H9 (cell line): ENCODE results near the gene TMX1. TPM values are rescaled to one million over a fixed set of nuclear protein-coding genes. Genes with fewer than 3 reads are reported as not detected.

Experiments used
- DNase-seq: peaks from one replicate; pipeline ENCODE4 v3.0.0-alpha.2; 2017
- H2AFZ ChIP-seq: one replicate; pipeline ENCODE4 v1.6.1; 2013; ENCODE audit warnings: mild to moderate bottlenecking, low read length, control low read depth, moderate library complexity
- H2AK5ac ChIP-seq: 2 replicates; pipeline ENCODE4 v1.6.1; 2013; ENCODE audit warnings: low read length, control low read depth, mixed read lengths; ENCODE audit not compliant: insufficient read length
- H2BK120ac ChIP-seq: one replicate; pipeline ENCODE4 v1.6.1; 2013; ENCODE audit warnings: low read depth, mild to moderate bottlenecking, low read length, control low read depth, inconsistent platforms; ENCODE audit not compliant: poor library complexity, severe bottlenecking
- H2BK12ac ChIP-seq: 2 replicates; pipeline ENCODE4 v1.6.1; 2013; ENCODE audit warnings: low read length, control low read depth, mixed read lengths, low read depth; ENCODE audit not compliant: insufficient read length
- H2BK15ac ChIP-seq: 2 replicates; pipeline ENCODE4 v1.6.1; 2013; ENCODE audit warnings: low read depth, low read length, control low read depth
- H2BK20ac ChIP-seq: one replicate; pipeline ENCODE4 v1.6.1; 2013; ENCODE audit warnings: low read depth, mild to moderate bottlenecking, low read length, control low read depth, inconsistent platforms; ENCODE audit not compliant: poor library complexity, severe bottlenecking
- H2BK5ac ChIP-seq: 2 replicates; pipeline ENCODE4 v1.6.1; 2013; ENCODE audit warnings: low read length, control low read depth, mixed read lengths; ENCODE audit not compliant: insufficient read length
- H3K14ac ChIP-seq: 2 replicates; pipeline ENCODE4 v1.6.1; 2013; ENCODE audit warnings: low read length, control low read depth; ENCODE audit not compliant: insufficient read depth
- H3K18ac ChIP-seq: 2 replicates; pipeline ENCODE4 v1.6.1; 2013; ENCODE audit warnings: low read depth, mild to moderate bottlenecking, mixed read lengths, low read length, control low read depth; ENCODE audit not compliant: insufficient read length
- H3K23ac ChIP-seq: 2 replicates; pipeline ENCODE4 v1.6.1; 2013; ENCODE audit warnings: low read length, control low read depth, mixed read lengths, low read depth; ENCODE audit not compliant: insufficient read length
- H3K23me2 ChIP-seq: 2 replicates; pipeline ENCODE4 v1.6.1; 2013; ENCODE audit warnings: low read depth, mild to moderate bottlenecking, mixed read lengths, low read length, control low read depth; ENCODE audit not compliant: insufficient read length, poor library complexity, severe bottlenecking
- H3K27ac ChIP-seq: 2 replicates; pipeline ENCODE4 v1.5.1; 2013; ENCODE audit warnings: low read length, control low read depth, mixed read lengths, low read depth; ENCODE audit not compliant: insufficient read length
- H3K27me3 ChIP-seq: 2 replicates; pipeline ENCODE4 v1.6.1; 2013; ENCODE audit warnings: low read length, control low read depth, inconsistent platforms; ENCODE audit not compliant: insufficient read depth
- H3K4ac ChIP-seq: 2 replicates; pipeline ENCODE4 v1.6.1; 2013; ENCODE audit warnings: low read depth, mild to moderate bottlenecking, control low read depth, inconsistent platforms, low read length, moderate library complexity
- H3K4me1 ChIP-seq: 2 replicates; pipeline ENCODE4 v1.6.1; 2013; ENCODE audit warnings: low read length, control low read depth, inconsistent platforms; ENCODE audit not compliant: insufficient read depth
- H3K4me2 ChIP-seq: 2 replicates; pipeline ENCODE4 v1.6.1; 2013; ENCODE audit warnings: low read length, control low read depth, mixed read lengths; ENCODE audit not compliant: insufficient read length, insufficient read depth
- H3K56ac ChIP-seq: 2 replicates; pipeline ENCODE4 v1.6.1; 2013; ENCODE audit warnings: low read depth, mild to moderate bottlenecking, mixed read lengths, low read length, control low read depth; ENCODE audit not compliant: insufficient read length
- H3K79me1 ChIP-seq: 2 replicates; pipeline ENCODE4 v1.6.1; 2013; ENCODE audit warnings: low read depth, mild to moderate bottlenecking, moderate library complexity, low read length, control low read depth, inconsistent platforms; ENCODE audit not compliant: insufficient read depth, poor library complexity, severe bottlenecking
- H3K79me2 ChIP-seq: 2 replicates; pipeline ENCODE4 v1.6.1; 2013; ENCODE audit warnings: low read length, control low read depth, inconsistent platforms; ENCODE audit not compliant: insufficient read depth
- H3K9ac ChIP-seq: 2 replicates; pipeline ENCODE4 v1.6.1; 2013; ENCODE audit warnings: low read length, control low read depth, mixed read lengths; ENCODE audit not compliant: insufficient read length; ENCODE audit errors: extremely low read depth
- H3K9me3 ChIP-seq: one replicate; pipeline ENCODE4 v1.6.1; 2013; ENCODE audit warnings: low read depth, low read length, inconsistent platforms; ENCODE audit not compliant: control insufficient read depth
- H3T11ph ChIP-seq: one replicate; pipeline ENCODE4 v1.6.1; 2013; ENCODE audit warnings: mild to moderate bottlenecking, low read length, control low read depth, inconsistent platforms
- H4K20me1 ChIP-seq: one replicate; pipeline ENCODE4 v1.6.1; 2013; ENCODE audit not compliant: control insufficient read depth, insufficient read length, insufficient read depth
- H4K5ac ChIP-seq: 2 replicates; pipeline ENCODE4 v1.6.1; 2013; ENCODE audit warnings: low read depth, mild to moderate bottlenecking, mixed read lengths, low read length, control low read depth; ENCODE audit not compliant: insufficient read length
- H4K8ac ChIP-seq: replicated peaks from 2 replicates; pipeline ENCODE4 v1.6.1; 2013; ENCODE audit warnings: low read length, control low read depth, mixed read lengths, low read depth; ENCODE audit not compliant: insufficient read length
- H4K91ac ChIP-seq: 2 replicates; pipeline ENCODE4 v1.6.1; 2013; ENCODE audit warnings: low read depth, mild to moderate bottlenecking, moderate library complexity, mixed read lengths, low read length, control low read depth; ENCODE audit not compliant: insufficient read length
- H3K27ac Mint-ChIP-seq, 3 experiments: 2 replicates in 2 of 3; 3 replicates in 1 of 3; pipeline ENCODE4 v1.8.0; 2020 to 2021; ENCODE audit warnings: mixed read lengths in 3 of 3, mild to moderate bottlenecking in 1 of 3, moderate library complexity in 1 of 3
- H3K27me3 Mint-ChIP-seq: 2 replicates; pipeline ENCODE4 v1.8.0; 2021; ENCODE audit warnings: low read depth, mild to moderate bottlenecking, moderate library complexity, mixed read lengths
- H3K36me3 Mint-ChIP-seq, 3 experiments: 2 replicates in 2 of 3; 3 replicates in 1 of 3; pipeline ENCODE4 v1.8.0; 2020 to 2021; ENCODE audit warnings: low read depth in 3 of 3, mixed read lengths in 3 of 3; ENCODE audit not compliant: insufficient read depth in 1 of 3
- H3K4me1 Mint-ChIP-seq, 2 experiments: 2 replicates each; pipeline ENCODE4 v1.8.0; 2020; ENCODE audit warnings: mixed read lengths in 2 of 2
- H3K4me3 Mint-ChIP-seq, 2 experiments: 2 replicates in 1 of 2; 3 replicates in 1 of 2; pipeline ENCODE4 v1.8.0; 2020 to 2021; ENCODE audit warnings: mild to moderate bottlenecking in 2 of 2, mixed read lengths in 2 of 2, moderate library complexity in 1 of 2
- H3K9me3 Mint-ChIP-seq, 2 experiments: 2 replicates in 1 of 2; 3 replicates in 1 of 2; pipeline ENCODE4 v1.8.0; 2020; ENCODE audit warnings: mild to moderate bottlenecking in 2 of 2, mixed read lengths in 2 of 2, moderate library complexity in 1 of 2
- CTCF ChIP-seq: fragments of 200-600 bp; sonication (generic); conservative IDR thresholded peaks from 3 replicates; pipeline ENCODE4 v1.8.0; 2021; ENCODE audit warnings: antibody characterized with exemption, mild to moderate bottlenecking
- WGBS: extraction: QIAGEN DNeasy Blood & Tissue Kit; methylation state at CpG from one replicate; pipeline ENCODE4 v1.1.7; 2013; ENCODE audit warnings: missing lambda C conversion rate, low lambda C conversion rate, mixed read lengths; ENCODE audit not compliant: insufficient read length; ENCODE audit errors: extremely low coverage; 5-methylcytosine and 5-hydroxymethylcytosine counted together
- total RNA-seq: library from RNA; stranded (reverse); gene quantifications from 2 replicates; pipeline ENCODE4 v1.2.1, GENCODE V29; 2021

Gene TMX1
- total RNA-seq, 1 experiment from 2014 or later = 83.5 TPM

GRCh38 chr14:51302295-51303030 lies 62.4 kb downstream of the TMX1 start:
- H3K9me3 ChIP-seq = no peaks in the 10 kb centered on the region
- H3K14ac ChIP-seq = no peak overlapping the region
- H2BK15ac ChIP-seq = no peak overlapping the region
- H3K23ac ChIP-seq = no peak overlapping the region
- no peak overlapping the region for H2BK20ac ChIP-seq
- Mint-ChIP-seq H3K9me3 (no peaks in the 10 kb centered on the region), H3K4me3 (no peak overlapping the region), H3K4me1 (peaks cover 16 to 23% of the 10 kb centered on the region in 2 experiments), H3K36me3 (no peaks in the 10 kb centered on the region), H3K27me3 (no peaks in the 10 kb centered on the region), H3K27ac (peak overlapping the region in 1 of 3 experiments; percentile 49; a peak in 1 of 7 replicates)
- H3K23me2 ChIP-seq = no peaks in the 10 kb centered on the region
- H4K20me1 ChIP-seq = no peaks in the 10 kb centered on the region
- TF ChIP-seq CTCF = no peak
- H2AK5ac ChIP-seq = no peak overlapping the region
- H4K91ac ChIP-seq = no peak overlapping the region
- no peak overlapping the region for H2BK120ac ChIP-seq
- no peak overlapping the region for H3K4ac ChIP-seq
- DNase-seq = no peak
- no peak overlapping the region for H4K5ac ChIP-seq
- no CpG with 5 or more reads among the region's 3 CpGs for WGBS
- no peaks in the 10 kb centered on the region for H3K79me1 ChIP-seq
- H3K4me1 ChIP-seq = peaks cover 2% of the 10 kb centered on the region; the same call in 1 of the 2 replicates
- no peak overlapping the region for H3K56ac ChIP-seq
- H2BK5ac ChIP-seq = no peak overlapping the region
- H3K79me2 ChIP-seq = 0 out of 2 replicates have a peak, but pooled peaks cover 2% of the 10 kb centered on the region
- H3K18ac ChIP-seq = no peak overlapping the region
- H3K27me3 ChIP-seq = no peaks in the 10 kb centered on the region
- H2BK12ac ChIP-seq = no peak overlapping the region
- no peak overlapping the region for H3K4me2 ChIP-seq
- no peak overlapping the region for H2AFZ ChIP-seq
- H3K9ac ChIP-seq = no peak overlapping the region
- H4K8ac ChIP-seq = no peak overlapping the region
- no peak overlapping the region for H3T11ph ChIP-seq
- H3K27ac ChIP-seq = no peak overlapping the region
